NCI-H1048 (cell line): ENCODE data around the gene AEBP2.
"Not testable (repeated sequence)": the region's sequence is repeated elsewhere in the genome, so short reads cannot be mapped to it uniquely, and the experiment has no call there.

Experiments
- DNase-seq: peaks from one replicate; lab custom pipeline; 2025; lab: John Stamatoyannopoulos, UW

AEBP2 gene

GRCh38 chr12:19507823-19508222 lies 68.5 kb downstream of the AEBP2 start:
- no peak for DNase-seq

- no peak for DNase-seq
These were observed 71.2 kb downstream of the AEBP2 start for GRCh38 chr12:19510461-19510860.

DNA sequence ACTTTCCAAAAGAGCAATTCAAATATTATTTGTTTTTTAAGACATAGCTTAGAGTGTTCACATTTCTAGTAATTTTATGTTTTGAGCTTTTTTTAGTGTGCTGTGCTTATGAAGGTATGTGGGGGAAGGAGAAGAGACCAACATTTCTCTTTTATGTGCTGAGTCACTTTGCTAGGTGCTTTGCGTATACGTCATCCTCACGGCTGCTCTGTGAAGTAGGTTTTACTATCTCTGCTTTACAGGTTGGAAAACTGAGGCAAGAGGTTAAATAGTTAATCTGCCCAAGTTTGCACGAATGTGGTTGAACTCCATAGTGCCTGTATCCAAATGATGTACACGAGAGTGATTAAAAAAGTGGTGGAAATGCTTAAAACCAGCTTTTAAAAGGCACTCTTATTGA lies 75.9 kb downstream of the AEBP2 start:
- DNase-seq, result no peak

- no peak for DNase-seq
These were observed 78.3 kb downstream of the AEBP2 start for GRCh38 chr12:19517583-19517982.

DNA sequence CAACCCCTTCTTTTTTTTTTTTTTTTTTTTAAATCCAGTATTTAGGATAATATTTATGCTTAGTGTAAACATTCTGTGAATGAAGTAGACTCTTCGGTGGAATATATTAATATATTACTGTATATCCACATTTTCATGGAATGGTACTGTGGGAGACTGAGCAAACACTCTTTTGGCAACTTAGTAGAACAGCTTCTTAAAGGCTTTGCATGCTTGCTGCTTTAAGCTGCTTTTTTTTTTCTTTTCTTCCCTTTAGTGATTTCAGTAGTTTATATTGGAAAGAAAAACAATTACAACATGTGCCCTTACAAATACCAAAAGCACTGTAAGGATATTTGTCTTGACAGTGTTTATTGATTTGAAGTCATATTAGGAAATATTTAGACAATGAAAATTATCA lies 78.9 kb downstream of the AEBP2 start:
- no peak for DNase-seq

GRCh38 chr12:19520646-19521415 lies 81.5 kb downstream of the AEBP2 start:
- DNase-seq, result no peak

DNA sequence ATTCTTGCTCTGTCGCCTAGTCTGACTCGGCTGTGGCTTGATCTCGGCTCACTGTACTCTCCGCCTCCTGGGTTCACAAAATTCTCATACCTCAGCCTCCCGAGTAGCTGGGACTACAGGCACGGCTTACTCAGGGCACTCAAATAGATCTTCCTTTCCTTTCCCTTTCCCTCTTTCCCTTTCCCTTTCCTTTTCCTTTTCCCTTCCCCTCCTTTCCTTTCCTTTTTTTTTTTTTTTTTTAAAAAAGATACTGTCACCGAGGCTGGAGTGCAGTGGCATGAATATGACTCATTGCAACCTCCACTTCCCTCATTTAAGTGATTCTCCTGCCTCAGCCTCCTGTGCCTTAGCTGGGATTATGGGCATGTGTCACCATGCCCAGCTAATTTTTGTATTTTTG lies 86.0 kb downstream of the AEBP2 start:
- no peak for DNase-seq

- DNase-seq, result no peak
These were observed 88.6 kb downstream of the AEBP2 start for GRCh38 chr12:19527866-19528265.

GRCh38 chr12:19528750-19529149 lies 89.5 kb downstream of the AEBP2 start:
- DNase-seq, result no peak

DNA sequence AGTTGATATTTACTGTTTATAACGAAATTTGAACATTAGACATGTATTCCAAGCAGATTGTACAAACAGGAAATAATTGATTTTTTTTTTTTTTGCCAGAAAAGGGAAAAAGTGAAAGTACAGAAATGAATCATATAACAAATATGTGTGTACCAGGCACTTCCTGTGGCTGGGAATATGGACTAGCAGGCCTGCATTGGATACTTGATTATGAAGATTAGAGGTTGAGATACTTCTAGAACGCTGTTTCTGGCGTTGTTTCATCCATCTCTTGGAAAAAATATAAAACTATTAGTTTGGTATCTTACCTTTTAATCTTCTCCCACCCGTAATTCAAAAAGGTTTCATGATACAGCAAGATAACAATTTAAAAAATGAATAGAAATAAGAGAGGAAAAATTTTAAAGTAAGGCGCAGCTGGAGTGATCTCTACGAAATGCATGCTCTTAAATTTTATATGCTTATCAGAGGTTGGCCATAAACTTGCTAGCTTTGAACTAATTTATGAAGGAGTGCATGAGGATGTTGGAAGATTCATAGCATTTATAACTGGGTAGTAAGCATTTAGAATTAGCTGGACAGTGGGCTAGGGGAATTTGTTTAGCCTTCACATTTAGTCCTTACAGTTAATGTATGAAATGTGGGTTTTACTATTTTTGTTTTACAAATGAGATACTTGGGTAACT lies 90.8 kb downstream of the AEBP2 start:
- no peak for DNase-seq

- DNase-seq, result no peak
These were observed 91.3 kb downstream of the AEBP2 start for GRCh38 chr12:19530637-19531023.

- DNase-seq, result no peak
These were observed 94.3 kb downstream of the AEBP2 start for GRCh38 chr12:19533567-19533966.

DNA sequence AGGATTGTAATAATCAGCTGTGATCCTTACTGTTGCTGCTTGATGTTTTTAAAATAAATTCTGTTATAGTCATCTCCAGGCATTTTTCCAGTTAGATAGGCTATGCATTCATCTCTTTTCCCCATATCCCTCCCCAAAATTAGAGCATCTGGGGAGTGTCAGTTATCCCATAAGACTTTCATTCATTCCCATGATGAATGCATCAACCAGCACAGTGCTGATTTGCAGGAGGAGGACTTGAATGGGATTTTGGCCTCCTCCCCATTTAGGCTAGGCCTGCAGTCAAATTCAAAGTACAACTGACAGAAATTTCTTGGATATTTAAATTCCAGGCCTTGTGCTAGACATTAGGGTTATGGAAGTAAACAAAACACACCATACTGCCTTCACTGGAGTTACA lies 99.8 kb downstream of the AEBP2 start:
- DNase-seq, result no peak

DNA sequence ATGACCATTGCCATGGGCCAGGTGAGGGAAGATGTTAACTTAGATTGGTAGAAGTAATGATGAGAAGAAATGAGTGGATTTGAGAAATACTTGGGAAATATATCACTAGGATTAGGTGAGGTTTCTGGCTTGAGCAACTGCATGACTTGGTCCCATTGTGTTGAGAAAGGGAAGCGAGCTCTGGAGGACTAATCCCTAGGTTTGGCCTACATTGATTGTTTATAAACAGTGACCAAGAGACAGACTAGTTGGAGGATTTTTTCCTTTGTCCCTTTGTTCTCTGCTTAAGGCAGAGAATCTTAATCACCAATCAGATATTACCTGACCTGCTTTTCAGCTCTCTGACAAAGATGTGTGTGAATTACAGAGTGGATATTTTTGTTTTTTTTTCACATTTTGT lies 100.5 kb downstream of the AEBP2 start:
- DNase-seq, result no peak

- no peak for DNase-seq
These were observed 103.3 kb downstream of the AEBP2 start for GRCh38 chr12:19542606-19543005.

DNA sequence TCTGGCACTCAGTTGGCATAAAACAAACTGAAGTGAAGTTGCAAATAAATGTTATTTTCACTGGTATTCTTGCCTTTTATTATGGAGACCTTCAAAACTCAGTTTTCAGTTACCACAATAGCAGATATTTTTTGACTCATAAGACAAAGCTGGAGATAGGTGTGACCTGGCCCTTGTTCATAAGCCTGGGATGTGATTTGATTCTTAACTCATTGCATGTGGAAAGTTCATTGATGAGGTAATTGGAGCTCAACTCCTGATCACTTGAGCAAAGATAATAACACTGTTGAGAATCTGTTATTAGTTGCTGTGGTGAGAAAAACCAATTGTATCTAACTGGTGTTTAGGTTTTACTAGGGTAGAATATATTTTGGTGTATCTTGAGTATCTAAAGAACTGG lies 105.1 kb downstream of the AEBP2 start:
- DNase-seq, result no peak

DNA sequence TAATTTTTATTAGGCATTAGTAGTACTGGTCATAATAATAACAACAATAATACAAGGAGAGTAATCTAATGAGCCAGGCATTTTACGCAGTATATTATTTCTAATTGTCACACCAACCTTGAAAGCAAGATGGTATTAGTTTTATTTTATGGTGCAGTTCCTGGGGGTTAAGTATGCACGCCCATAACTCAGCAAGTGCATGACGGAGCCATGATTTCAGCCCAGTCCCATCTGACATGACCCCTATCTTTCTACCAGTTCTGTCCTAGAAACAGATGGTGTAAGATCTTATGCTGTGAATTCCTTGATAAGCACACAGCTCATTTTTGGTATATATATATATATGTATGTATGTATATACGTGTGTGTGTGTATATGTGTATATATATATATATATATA lies 106.0 kb downstream of the AEBP2 start:
- no peak for DNase-seq

DNA sequence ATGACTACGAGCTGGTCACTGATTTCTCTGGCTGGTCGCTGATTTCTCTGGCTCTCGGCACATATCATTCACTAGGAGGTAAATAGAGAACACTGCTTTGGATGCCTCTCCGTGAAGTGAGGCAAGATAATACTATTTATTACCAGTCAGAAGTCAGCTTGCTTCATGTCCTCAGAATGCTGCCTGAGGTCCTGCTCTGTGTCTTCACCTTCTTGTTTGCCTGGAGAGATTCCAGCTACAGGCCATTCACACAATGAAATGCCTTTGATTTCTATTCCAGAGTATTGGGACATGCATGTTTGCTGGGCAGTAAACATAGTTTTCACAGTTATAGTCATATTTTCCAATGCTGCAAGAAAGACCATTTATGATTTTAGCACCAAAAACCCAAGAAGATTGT lies 106.7 kb downstream of the AEBP2 start:
- DNase-seq, result no peak

DNA sequence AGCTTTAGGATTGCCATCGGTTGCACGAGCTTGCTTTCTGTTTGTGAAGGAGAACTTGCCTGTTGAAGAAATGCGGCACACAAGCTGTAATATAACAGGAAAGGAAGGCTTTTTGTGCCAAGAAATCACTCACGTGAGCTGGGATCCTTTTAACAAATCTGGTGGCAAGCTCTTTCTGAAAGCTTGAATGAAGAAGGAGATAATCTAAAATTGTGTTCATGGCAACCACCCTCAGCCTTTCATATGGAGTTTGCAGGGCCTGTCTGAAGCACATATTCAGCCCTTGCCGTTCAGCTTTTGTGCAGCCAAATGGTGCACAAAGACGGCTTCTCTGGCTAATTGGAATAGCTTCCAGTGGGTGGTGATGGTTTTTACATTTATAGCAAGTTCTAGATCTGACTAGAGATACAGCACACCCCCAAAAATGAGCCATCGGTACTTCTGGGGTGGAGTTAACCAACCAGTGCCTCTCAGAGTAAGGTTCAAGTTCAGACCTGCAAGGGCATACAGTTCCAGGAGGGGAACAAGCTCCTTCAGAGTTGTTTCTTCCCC lies 107.4 kb downstream of the AEBP2 start:
- DNase-seq, result no peak

DNA sequence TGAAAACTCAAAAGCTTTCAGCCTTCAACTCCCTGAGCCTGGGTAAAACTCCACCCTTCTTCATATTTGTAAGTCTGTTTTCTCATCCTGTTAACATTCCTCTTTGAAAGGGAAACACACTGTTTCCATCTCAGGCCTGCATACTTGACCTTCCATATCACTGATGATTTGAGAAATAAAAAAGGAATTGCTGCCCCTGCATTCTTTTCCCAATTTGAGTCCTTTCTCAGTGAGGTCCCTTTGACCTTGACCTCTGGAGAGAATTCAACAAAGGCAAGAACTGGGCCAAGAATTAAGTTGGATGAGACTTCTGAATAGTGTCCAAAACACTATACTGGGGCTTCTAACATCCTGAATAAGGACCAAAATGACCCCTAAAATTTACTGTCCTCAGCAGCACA lies 108.0 kb downstream of the AEBP2 start:
- no peak for DNase-seq

DNA sequence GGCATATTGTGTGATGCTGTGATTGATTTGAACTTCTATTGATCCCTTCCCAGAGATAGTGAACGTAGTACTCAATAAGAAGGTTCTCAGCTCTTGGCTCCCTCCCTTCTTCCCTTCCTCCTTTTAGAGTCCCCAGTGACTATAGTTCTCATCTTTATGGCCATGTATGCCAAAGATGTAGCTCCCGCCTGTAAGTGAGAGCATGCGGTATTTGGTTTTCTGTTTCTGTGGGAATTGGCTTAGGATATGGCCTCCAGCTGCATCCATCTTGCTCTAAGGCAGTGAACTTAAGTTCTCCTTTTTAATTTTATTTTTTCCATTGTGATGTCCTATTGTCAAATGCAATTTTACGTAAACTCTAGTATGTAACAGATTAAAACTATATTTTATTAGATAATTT lies 109.5 kb downstream of the AEBP2 start:
- no peak for DNase-seq

- DNase-seq, result no peak
These were observed 111.3 kb downstream of the AEBP2 start for GRCh38 chr12:19550626-19551025.

- not testable (repeated sequence) for DNase-seq
These were observed 113.3 kb downstream of the AEBP2 start for GRCh38 chr12:19552441-19553097.
